ENCODE measurements around the gene CPXM2. TPM values are rescaled to one million over a fixed set of nuclear protein-coding genes. Genes with fewer than 3 reads are reported as not detected.

The CPXM2 gene
- not detected for polyA plus RNA-seq (2012; ENCODE audit: insufficient read depth, insufficient read length)

DNA sequence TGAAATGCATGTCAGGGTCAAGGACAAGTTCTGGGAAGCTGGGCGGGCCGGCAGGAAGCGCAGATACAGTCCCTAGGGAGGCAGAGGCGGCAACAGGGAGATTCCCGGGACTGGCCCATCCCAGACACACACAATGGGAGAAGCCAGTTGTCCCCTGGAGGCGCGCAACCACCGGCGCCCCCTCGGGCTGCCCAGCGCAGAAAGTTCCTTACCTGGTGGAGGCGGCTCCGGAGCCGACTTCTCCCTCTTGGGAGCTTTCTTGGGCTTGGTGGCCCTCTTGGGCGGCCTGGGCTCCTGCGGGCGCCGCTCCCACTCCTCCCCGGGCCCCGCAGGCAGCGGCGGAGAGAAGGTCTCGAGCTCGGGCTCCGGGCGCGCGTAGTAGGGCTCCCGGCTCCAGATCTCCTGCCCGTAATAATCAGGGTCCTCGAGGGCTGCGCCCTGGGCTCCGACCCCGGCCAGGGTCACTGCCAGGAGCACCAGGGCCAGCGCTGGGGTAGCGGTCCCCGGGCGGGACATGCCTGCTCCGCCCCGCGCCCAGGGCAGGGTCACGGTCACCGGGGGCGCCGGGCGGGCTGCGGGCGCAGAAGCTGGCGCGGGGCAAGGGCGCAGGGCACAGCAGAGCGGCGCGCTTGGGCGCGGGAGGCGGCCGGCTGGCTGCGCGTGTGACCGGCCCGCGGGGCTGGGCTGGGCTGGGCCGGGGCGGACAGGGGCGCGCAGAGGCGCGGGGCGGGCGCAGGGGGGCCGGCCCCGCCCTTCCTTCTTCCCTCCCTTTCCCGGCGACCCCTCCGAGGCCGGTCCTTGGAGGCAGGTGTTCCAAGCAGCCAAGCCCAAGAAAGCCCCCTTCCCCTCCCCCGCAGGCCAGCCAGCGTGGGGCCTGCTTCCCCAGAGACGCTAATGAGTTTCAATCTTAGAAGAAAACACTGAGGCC, at the start of gene CPXM2:
Gene CPXM2, minus strand, starts transcription at position 664 of the 928 bp plus-strand sequence. Its CDS starts 148 bp downstream, at position 516.
- H3K4me3 ChIP-seq (ENCODE audit: low read length) = no peak within 1 kb of the TSS

DNA sequence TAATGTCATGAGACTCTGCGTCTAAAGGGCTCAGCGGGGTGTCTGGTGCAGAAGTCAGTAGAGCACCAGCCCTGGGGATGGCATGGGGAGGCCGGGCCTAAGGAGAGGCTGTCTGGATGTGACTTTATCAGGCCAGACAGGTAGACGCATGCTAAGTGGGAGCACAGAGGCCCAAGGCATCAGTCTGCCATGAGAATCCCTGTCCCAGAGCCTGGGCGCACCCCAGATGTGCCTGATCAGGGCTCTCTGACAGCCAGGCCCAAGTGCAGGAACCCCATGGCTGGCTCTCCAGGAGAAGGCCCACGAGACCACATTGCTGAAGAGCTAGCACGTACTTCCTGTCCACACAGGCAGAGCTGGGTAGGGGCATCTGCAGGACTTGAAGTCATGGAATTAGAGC, 48.0 kb upstream of the CPXM2 start:
- H3K4me3 ChIP-seq (ENCODE audit: low read length) = no peak overlapping the region
- no peak for DNase-seq (ENCODE audit: low read depth, low spot score)

More for the DNA sequence above, at the start of gene CPXM2:
- DNase-seq (ENCODE audit: low read depth, low spot score) = no peak

DNA sequence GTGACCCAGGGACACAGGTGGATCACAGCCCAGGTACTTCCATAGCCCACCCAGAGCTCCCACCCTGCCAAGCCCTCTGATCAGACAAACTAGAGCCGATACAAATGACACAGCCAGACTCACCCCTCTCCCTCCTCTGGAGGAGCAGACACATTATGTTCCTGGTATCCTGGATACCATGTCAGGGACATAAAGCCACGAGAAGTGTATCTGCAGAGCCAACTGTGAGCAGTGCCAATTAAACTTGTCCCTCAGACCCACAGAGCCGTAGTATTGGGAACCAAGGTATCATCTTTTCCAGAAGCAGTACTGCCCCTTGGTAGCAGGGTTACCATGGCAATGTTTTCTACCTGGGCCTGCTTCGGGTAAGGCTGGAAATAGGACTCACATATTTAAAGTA, 47.3 kb upstream of the CPXM2 start:
- no peak overlapping the region for H3K4me3 ChIP-seq (ENCODE audit: low read length)
- no peak for DNase-seq (ENCODE audit: low read depth, low spot score)

DNA sequence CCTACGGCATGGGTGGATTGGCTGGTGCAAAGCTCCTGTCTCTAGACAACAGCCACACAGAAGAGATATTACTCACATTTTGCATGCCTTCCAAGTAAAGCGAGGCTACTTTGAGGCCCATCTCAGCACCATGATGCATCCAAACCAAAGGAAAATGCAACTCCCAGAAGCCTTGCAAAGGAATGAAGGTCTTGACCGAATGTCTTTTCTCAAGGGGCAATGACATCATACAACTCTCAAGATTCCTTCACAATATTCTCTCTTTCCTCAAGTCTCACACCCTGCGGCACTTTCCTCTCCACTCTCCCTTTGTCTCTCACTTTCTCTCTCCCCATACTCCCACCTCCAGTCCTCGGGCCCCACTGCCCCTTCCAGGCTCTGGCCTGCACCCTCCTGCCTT, 44.8 kb upstream of the CPXM2 start:
- no peak for DNase-seq (ENCODE audit: low read depth, low spot score)
- H3K4me3 ChIP-seq (ENCODE audit: low read length) = no peak overlapping the region

DNA sequence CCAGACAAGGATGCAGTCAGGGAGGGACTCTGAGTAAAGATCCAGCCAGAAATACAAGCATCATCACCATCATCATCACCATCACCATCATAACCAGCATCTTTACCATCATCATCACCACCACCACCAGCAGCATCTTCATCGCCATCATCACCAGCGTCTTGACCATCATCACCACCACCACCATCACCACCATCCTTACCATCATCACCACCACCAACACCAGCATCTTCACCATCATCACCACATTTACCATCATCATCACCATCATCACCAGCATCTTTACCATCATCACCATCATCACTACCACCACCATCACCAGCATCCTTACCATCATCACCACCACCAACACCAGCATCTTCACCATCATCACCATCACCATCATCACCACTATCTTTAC, 44.1 kb upstream of the CPXM2 start:
- no peak for DNase-seq (ENCODE audit: low read depth, low spot score)
- H3K4me3 ChIP-seq (ENCODE audit: low read length) = no peak overlapping the region

DNA sequence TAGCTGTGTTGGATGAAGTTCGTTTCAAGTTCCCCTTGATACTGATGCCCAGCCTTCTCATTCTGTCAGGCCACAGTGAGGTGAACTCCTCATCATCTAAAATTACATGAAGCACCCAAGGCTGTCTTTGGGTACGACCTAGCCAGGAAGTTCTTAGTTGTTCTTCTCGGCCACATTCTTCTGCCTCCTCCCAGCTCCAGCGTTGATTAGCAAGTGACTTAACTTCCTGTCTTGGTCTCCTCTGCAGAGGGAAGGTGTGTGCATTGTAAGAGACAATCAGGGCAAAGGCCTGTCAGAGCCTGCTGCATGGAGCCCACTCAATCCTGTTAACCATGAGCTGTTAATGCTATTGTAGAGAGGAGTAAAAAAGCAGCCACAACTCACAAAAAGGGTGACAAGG, 43.2 kb upstream of the CPXM2 start:
- no peak overlapping the region for H3K4me3 ChIP-seq (ENCODE audit: low read length)
- peak; percentile 39 for DNase-seq (ENCODE audit: low read depth, low spot score)

DNA sequence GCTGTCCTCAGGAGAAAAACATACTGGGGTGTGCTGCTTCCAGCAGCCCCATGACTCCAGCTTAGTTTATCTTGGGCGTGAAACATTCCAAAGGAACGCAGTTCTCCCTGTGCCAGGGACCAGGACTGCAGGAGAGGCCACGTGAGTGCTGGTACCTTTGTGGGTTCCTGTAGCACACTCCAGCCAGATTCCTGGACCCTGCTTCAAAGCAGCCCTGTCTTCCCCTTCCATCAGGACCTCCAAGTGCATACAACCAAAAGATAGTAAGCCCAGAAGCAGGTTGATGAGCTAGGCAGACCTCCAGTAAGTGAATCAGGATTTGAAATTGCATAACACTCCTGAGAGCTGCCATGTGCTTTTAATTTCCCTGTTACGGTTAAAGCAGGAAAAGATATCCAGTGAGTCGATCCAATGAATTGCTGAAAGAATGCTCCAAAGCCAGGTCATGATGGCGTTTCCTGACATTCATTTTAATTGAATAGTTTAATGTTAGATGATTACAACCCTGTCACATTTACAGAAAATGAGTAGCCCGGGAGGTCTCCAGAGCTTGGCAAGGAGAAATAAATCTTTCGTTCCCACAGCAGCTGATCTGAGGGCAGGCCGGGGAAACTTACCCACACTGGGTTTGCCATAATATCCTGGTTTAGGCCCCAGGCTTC, 38.9 kb upstream of the CPXM2 start:
- H3K4me3 ChIP-seq (ENCODE audit: low read length) = no peak overlapping the region
- no peak for DNase-seq (ENCODE audit: low read depth, low spot score)

DNA sequence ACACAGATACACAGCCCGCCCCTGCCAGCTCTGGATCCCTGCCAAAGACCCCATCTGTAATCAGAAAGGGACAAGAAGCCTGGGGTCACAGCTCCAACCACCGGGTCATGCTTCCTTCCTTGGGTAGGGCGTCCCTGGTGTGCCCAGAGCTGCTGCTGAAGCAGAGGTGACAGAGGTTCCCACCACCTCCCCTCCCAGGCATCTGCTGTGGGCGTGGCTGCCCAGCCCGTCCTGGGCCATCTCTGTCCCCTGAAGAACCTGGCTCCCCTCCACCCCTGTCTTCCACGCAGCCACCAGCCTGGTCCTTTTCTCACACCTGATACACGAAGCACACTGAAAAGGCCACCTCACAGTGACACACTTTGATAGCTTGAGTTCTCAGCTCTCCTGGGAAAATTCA, 38.2 kb upstream of the CPXM2 start:
- no peak overlapping the region for H3K4me3 ChIP-seq (ENCODE audit: low read length)
- DNase-seq (ENCODE audit: low read depth, low spot score) = no peak

DNA sequence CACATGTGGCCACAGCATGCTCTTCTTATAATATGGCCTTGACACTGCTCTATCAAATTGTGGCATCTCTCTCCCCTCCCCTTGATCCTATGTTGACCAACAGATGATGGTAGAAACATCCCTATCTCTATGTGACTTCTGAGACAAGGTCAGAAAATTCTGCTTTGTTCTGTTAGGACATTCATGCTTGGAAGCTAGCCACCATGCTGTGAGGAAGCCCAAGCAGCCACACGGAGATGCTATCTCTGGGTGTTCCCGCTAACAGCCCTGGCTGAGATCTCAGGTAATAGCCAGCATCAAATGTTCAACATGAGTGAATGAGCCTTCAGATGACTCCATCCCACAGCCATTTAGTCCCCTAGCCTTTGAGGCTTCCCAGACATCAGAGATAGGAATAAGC, 36.8 kb upstream of the CPXM2 start:
- DNase-seq (ENCODE audit: low read depth, low spot score) = no peak
- no peak overlapping the region for H3K4me3 ChIP-seq (ENCODE audit: low read length)

DNA sequence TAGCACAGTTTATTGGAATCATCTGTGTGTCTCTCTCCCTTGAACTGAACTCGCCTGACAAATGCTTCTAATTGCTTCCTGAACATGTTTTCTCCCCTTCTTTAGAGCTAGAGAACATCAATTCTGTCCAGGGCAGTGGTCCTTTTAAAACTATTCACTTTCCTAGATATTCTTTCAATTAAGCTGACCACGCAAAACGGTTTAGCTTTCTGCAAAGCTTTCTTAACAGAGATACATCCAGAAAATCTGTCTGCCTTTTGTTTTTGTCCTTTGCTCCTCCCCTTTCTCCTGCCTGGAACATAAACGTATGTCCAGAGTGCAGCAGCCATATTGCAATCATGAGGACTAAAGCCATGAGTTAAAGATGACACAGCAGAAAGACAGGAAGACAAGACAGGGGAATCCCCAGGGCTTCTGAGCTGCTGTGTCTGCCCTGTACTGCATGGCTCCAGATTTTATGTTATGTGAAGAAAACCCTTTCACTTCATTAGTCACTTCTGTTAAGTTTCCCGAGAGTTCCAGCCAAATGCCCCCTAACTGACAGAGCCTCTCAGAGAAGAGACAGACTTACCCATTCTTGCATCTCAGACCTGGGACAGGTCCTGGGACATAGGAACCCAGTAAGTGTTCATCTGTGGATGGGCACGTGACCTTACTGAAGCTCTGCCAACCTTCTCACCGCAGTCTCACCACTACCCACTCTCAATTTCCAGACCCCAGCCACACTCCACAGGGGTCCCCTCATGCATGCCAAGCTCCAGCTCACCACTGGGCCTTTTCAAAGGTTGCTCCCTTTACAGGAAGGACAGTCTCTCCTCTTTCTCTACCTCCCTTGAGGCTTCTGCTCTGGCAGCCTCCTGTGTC, 35.0 kb upstream of the CPXM2 start:
- no peak overlapping the region for H3K4me3 ChIP-seq (ENCODE audit: low read length)
- no peak for DNase-seq (ENCODE audit: low read depth, low spot score)

DNA sequence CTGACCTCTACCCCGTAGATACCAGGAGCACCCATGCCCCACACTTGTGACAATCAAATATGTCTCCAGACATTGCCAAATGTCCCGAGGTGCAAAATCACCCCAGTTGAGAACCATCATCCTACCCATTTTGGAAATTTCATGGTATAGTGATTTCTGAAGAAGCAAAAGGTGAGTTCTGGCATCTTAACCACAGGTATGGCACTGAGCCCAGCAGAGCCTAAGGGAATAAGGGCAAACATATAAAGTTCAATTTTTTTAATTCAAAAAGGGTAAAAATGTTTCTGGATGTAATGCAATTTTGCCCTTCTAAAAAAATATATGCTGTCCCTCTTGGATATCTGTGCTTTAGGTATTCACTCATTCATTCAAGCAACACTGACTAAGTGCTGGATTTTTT, 30.5 kb upstream of the CPXM2 start:
- H3K4me3 ChIP-seq (ENCODE audit: low read length) = no peak overlapping the region
- DNase-seq (ENCODE audit: low read depth, low spot score) = no peak

DNA sequence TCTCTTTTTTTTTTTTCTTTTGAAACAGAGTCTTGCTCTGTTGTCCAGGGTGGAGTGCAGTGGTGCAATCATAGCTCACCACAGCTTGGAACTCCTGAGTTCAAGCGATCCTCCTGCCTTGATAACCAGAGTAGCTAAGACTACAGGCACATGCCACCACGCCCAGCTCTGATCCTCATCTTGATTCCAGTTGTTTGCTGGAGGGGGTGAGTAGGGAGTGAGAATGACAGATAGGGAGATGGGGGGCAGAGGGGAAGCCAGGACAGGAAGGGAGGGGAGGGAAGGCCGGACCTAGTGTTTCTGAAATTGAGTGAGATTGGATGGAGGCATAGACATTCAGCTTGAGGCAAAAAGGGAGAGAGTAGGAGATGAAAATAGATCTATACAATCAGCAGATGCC, 25.2 kb upstream of the CPXM2 start:
- no peak overlapping the region for H3K4me3 ChIP-seq (ENCODE audit: low read length)
- no peak for DNase-seq (ENCODE audit: low read depth, low spot score)

DNA sequence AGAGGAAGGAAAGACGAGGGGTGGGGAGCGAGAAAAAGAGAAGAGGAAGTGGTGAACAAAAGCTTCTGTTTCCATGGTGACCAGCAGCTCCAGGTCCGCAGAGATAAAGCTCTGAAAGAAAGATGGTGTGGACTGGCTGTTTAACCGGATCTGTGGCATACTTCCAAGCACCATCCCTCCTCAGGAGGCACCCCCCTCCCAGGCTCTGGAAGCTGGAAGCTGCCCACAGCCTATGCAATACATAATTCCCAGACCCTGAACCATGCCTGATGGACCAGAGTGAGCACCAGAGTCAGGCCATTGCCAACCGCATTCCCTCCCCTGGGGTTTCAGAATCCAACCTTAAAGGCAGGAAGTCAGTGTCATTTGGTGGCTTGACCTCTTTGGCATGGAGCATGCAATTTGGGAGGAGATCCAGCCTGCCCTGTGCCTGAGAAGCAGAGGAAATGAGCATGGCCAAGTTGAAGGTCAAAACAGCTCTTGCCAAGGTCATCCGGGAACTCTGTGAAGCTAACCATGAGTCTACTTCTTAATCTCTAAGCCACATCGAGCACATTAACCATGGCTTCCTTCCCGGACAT, 22.2 kb upstream of the CPXM2 start:
- DNase-seq (ENCODE audit: low read depth, low spot score) = peak; percentile 67
- no peak overlapping the region for H3K4me3 ChIP-seq (ENCODE audit: low read length)

DNA sequence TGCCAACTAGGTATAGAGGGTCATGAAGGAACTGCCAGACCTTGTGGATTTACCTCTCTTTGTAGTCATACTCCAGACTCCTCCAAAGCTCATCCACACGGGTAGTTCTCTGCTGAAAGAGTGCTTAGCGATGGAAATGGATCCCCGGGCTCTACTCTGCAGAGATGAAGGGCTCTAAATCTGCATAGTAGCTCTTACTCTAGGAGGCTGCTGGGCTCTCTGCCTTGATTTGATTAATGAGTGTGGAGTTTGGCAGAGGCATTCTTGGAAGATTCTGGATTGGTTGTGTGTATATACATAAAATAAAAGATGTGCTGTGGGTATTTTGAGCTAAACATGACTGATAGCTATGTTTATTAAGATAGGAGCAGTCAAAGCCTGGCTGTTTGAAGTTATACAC, 21.3 kb upstream of the CPXM2 start:
- DNase-seq (ENCODE audit: low read depth, low spot score) = no peak
- H3K4me3 ChIP-seq (ENCODE audit: low read length) = no peak overlapping the region

DNA sequence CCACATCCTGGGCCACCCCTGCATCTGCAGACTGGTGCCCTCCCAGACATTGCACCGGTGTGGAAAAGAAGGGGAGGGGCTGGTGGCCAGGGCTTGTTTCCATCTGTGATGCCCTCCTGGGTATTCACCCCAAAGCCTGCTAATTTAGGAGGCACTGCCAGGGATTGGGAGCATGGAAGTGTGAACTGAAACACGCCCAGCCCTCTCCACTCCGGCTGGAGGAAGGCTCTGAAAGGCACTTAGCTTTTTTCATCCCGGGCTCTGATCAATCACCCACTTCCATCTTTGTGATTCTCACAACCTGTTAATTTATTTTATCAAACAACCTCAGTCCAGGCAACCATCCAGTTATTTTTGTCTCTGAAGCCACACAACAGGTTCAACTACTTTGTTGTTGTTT, 20.9 kb upstream of the CPXM2 start:
- no peak overlapping the region for H3K4me3 ChIP-seq (ENCODE audit: low read length)
- DNase-seq (ENCODE audit: low read depth, low spot score) = no peak

DNA sequence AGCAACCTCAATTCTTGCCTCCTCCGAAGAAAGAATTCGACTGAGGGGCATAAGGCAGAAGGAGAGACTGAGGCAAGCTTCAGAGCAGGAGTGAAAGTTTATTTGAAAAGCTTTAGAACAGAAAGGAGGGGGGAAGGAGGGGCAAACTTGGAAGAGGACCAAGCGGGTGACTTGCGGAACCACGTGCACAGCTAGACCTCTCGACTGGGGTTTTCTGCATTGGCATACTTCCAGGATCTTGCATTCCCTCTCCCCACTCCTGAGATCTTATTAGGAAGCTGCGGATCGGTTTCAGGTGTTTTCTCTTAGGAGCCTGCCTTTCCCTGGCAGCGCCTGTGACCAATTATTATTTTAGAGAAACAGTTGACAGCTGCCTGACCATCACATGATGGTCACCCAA, 20.3 kb upstream of the CPXM2 start:
- H3K4me3 ChIP-seq (ENCODE audit: low read length) = no peak overlapping the region
- DNase-seq (ENCODE audit: low read depth, low spot score) = peak; percentile 51

DNA sequence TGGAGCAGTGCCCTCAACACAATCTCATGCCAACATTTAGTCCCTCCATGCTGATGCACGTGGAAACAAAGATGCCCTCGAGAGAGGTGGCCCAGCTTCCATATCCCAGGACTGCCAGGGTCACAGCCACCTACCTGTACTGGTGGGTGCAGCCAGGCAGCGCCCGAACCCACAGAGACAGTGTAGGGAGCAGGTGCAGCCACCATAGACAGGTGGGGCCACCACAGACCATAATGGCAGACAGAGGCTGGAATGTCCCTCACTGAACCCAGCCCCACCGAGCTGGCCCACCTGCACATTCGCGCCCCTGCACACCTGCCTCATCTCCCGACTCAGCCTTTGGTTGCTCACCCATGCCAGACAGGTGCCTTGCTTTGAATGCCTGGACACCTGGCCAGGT, 18.3 kb upstream of the CPXM2 start:
- no peak for DNase-seq (ENCODE audit: low read depth, low spot score)
- H3K4me3 ChIP-seq (ENCODE audit: low read length) = no peak overlapping the region

DNA sequence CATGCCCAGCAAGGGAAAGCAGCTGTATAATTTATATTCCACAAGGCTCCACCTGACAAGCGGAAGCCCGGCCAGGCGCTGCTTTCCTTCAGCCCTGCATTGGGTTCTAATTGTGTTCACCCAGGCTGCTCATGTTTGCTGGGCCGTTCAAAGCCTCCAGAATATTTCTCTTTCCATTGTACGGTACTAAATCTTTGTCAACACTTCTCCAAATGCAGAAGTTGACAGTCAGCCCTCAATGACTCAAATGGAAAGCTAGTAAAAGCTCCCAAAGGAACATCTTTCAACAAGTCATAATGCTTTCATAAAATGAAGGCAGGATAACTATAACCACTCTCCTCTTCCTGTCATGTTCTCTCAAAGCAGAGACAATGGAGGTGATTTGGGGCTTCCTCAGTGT, 17.8 kb upstream of the CPXM2 start:
- no peak overlapping the region for H3K4me3 ChIP-seq (ENCODE audit: low read length)
- no peak for DNase-seq (ENCODE audit: low read depth, low spot score)

DNA sequence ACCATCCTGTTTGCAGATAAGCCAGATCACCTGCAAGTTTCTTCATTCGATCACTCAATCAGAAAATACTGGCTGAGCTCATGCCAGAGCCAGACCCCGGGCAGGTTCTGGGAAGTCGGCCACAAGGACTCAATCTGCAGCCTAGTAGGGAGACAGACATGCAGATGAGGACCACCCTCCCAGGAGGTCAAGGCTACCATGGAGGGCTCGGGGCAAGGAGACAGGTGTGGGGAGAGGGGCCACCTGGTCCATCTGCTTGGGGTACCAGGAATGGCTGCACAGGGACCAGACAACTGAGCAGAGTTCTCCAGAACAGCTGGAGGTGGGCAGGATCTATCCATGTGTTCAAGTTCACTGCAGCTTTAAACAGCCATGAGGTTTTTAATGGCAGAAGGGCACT, 16.8 kb upstream of the CPXM2 start:
- H3K4me3 ChIP-seq (ENCODE audit: low read length) = no peak overlapping the region

More for the DNA sequence above, 16.8 kb upstream of the CPXM2 start:
- no peak for DNase-seq (ENCODE audit: low read depth, low spot score)
